Colon (tissue), 2 donors: ENCODE results near the gene KRCC1.
"Not testable (repeated sequence)": the region's sequence is repeated elsewhere in the genome, so short reads cannot be mapped to it uniquely, and the experiment has no call there.

Experiments
- FAIRE-seq: peaks from 2 replicates; lab custom pipeline; 2012; peaks lifted over from hg19 to GRCh38; lab: Jason Lieb, UNC
- donor health status: control.
- donor health status: control.

KRCC1 gene

GRCh38 chr2:88038263-88039105 lies 17.1 kb downstream of the KRCC1 start:
- no peak for FAIRE-seq

GRCh38 chr2:88036606-88037005 lies 19.0 kb downstream of the KRCC1 start:
- FAIRE-seq = no peak

- FAIRE-seq = no peak
Measured at GRCh38 chr2:88036182-88036581, 19.4 kb downstream of the KRCC1 start.

GRCh38 chr2:88032070-88032702 lies 23.4 kb downstream of the KRCC1 start:
- no peak for FAIRE-seq

- FAIRE-seq = no peak
Measured at GRCh38 chr2:88028931-88029330, 26.7 kb downstream of the KRCC1 start.

- FAIRE-seq = no peak
Measured at GRCh38 chr2:88027697-88028389, 27.7 kb downstream of the KRCC1 start.

- no peak for FAIRE-seq
Measured at GRCh38 chr2:88024509-88024908, 31.1 kb downstream of the KRCC1 start.

GRCh38 chr2:88022669-88022921 lies 33.0 kb downstream of the KRCC1 start:
- no peak for FAIRE-seq

GRCh38 chr2:88019985-88020384 lies 35.6 kb downstream of the KRCC1 start:
- FAIRE-seq = no peak

- FAIRE-seq = no peak
Measured at GRCh38 chr2:88018909-88019308, 36.7 kb downstream of the KRCC1 start.

DNA sequence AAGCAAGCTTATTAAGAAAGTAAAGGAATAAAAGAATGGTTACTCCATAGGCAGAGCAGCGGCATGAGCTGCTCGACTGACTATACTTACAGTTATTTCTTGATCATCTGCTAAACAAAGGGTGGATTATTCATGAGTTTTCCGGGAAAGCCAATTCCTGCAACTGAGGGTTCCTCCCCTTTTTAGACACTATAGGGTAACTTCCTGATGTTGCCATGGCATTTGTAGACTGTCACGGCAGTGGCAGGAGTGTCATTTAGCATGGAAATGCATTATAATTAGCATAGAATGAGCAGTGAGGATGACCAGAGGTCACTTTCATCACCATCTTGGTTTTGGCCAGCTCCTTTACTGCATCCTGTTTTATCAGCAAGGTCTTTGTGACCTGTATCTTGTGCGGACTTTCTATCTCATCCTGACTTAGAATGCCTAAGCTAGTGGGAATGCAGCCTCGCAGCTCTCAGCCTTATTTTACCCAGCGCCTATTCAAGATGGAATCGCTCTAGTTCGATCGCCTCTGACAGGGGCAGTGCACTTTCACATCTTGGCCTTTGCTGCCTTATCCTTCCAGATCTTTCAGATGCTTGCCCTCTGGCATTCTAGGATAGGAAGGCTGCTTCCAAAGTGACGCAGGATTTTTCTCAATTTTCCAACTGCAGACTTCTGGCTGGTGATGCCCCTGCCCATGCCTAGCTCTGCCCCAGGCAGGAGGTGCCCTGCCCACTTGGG lies 37.3 kb downstream of the KRCC1 start:
- FAIRE-seq = not testable (repeated sequence)

DNA sequence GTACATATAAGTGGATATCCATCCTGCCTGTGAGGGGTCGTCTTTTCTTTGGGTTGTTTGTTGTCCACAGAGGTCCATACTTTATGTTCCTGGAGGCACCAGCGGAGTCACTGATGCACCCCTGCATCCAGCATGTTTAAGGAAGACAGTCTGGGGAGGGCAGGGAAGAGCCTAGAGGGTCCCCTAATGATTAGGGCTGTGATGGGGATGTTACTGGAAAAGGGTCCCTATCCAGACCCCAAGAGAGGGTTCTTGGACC lies 37.9 kb downstream of the KRCC1 start:
- FAIRE-seq = not testable (repeated sequence)

DNA sequence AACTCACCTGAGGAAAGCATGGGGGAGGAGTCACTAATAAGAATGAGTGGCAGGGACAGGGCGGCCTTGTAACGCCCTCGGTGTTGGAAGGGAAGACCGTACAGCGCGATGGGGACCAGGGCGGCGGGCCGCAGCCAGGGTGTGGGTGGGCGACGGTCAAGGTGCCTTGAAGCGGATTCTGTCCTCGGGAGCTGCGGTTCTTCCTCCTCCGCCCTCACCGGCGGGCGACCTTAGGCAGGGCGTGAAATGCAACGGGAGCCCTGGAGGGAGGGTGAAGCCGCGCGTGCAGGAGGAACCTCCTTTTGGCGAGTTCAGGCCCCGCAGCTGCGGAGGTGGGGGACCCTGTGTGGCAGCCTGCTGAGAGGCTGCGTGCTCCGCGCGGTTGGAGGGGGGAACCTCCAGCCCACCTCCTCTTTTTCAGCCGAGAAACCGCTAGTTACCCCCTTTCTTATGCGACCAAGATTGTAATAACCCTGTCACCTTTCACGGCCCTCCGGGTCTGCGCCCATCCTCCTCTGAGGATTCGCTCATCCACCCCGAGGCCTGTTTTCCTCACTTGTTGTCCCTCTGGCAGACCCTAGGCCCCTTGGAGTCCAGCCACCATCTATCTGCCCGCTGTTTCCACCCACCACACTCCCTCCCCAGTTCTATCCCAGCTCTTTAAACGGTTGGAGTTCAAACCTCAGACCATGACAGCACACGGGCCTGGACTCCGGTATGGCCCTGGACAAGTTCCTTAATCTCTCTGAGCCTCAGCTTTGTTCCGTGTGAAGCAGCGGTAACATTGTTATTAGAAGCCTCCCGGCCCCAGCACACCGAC lies 38.4 kb downstream of the KRCC1 start:
- no peak for FAIRE-seq

DNA sequence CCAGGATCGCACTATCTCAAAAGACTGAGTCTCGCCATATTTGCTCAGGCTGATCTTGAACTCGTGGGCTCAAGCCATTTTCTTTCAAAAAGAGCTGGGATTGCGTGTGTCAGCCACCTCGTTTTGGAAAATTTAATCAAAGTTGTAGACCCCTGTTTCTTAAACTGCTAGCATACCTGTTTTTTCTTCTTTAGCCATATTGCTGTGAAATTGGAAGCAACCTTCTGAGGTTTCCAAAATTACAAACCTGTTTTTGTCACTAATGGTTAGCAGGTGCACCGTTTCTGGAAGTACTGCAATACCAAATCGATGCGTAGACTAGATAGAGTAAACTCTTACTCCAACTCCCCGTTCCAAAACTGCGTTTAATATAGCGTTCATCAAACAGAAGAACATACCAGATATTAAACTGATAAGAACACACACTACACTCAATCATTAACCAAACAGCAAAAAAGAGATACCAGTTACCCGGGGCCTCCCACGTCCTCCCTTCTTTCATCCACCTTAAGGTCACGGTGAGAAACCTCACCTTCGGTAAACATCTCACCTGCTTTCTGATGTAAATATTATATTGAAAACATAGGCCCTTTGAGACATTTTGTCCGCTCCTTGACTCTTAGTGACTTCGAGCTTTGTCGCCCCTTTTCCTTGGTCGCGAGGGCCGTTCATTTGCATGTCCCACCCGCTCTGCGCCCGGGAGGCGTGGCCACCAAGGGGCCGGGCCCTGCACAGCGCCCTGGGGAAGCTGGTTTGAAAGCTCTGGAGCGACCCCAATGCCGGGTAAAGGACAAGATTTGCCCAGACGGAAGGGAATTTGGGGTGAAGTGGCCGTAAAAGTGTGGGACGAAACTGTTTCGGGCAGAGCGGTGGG lies 39.3 kb downstream of the KRCC1 start, which contains the start of gene RNU2-63P:
Gene RNU2-63P (minus strand): TSS at position 462 of the 874 bp plus-strand sequence.
- no peak for FAIRE-seq

DNA sequence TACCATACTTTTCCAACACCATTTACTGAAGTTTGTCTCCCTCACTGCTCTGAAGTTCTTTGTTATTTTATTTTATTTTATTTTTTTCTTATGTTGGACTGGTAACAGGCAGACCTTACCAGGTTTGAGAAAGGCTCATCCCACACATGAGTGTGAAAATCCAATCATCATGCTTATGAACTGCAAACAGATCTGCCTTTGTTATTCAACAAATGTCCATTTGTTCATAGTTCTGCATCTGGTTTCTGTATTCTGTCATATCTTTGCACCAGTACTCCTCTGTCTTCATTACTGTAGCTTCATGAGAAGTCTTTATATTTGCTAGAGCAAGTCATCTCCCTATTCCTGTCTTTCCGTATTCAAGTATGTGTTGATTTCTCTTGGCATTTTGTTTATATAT lies 44.6 kb downstream of the KRCC1 start:
- FAIRE-seq = no peak

GRCh38 chr2:88010136-88010535 lies 45.4 kb downstream of the KRCC1 start:
- no peak for FAIRE-seq

- FAIRE-seq = no peak
Measured at GRCh38 chr2:88006912-88007439, 48.6 kb downstream of the KRCC1 start.

DNA sequence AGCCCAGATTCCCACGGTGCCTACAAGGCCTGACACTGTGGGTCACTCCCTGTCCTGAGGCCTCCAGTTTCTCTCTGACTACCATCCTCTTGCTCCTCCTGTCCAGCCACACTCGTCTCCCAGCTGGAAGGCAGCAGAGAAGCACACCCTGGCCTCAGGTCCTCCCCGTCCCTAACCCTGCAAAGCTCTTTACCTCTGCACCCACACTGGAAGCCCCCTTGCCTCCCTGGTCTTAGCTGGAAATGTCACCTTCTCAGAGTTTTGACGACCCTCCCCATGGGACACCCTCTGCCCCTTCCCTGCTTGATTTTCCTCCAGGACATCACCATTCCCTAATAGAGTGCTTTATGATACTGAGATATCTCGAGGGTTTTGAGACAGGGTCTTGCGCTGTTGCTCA lies 49.8 kb downstream of the KRCC1 start:
- no peak for FAIRE-seq

- no peak for FAIRE-seq
Measured at GRCh38 chr2:88003074-88003755, 52.4 kb downstream of the KRCC1 start.

GRCh38 chr2:88002359-88002707 lies 53.2 kb downstream of the KRCC1 start:
- FAIRE-seq = no peak
